ENCODE measurements around the gene CCDC18.
"Not testable (repeated sequence)": the region's sequence is repeated elsewhere in the genome, so short reads cannot be mapped to it uniquely, and the experiment has no call there.

Gene CCDC18

DNA sequence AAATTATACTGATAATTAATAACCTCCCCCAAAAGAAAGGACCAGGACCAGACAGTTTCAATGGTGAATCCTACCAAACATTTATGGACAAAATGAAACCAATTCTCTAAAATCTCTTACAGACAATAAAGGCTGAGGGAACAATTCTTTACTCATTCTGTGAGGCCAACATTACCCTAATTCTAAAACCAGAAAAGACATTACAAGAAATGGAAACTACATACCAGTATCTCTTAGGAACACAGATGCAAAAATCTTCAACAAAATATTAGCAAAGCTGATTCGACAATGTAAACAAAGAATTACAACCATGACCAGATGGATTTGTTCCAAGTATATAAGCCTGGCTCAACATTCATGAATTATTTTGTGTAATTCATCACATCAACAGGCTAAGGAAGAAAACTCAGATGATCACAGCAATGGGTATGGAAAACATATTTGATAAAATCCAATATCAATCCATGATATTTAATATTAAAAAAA lies 8.9 kb upstream of the CCDC18 start:
- no peak for DNase-seq (ENCODE audit: low spot score)

DNA sequence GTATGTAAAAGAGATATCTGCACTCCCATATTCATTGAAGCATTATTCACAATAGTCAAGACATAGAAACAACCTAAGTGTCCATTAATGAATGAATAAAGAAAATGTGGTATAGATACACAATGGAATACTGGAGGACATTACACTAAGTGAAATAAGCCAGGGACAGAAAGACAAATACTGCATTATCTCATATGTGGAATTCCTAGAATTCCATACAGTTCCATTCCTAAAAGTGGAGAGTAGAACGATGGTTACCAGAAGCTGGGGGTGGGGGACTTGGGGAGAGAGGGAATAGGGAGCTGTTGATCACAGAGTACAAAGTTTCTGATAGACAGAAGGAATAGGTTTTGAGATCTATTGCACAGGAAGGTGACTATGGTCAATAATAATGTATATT lies 7.7 kb upstream of the CCDC18 start:
- DNase-seq (ENCODE audit: low spot score): no peak

DNA sequence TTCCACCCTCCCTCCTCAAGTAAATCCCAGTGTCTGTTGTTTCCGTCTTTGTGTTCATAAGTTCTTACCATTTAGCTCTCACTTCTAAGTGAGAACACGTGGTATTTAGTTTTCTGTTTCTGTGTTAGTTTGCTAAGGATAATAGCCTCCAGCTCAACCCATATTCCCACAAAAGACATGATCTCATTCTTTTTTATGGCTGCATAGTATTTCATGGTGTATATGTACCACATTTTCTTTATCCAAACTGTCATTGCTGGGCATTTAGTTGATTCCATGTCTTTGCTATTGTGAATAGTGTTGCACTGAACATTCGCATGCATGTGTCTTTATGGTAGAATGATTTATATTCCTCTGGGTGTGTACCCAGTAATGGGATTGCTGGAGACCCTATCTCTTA lies 5.9 kb upstream of the CCDC18 start:
- not testable (repeated sequence) for DNase-seq (ENCODE audit: low spot score)

DNA sequence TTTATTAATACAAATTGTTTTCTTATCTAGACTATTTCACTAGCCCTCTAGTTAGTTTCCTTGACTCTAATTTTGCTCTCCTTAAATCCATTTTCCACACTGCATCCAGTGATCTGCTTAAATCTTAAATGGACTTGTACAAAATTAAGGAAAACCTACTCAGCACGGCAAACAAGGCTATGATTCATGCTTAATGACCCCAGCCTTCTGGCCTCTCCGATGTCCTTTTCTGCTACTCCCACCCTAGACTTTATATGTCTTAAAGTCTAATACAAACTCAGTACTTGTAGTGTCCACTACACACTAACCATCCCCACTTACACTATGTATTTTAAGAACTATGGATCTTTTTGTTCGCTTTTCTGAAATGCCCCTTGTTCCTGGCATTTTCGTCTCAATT lies 2.5 kb upstream of the CCDC18 start:
- DNase-seq (ENCODE audit: low spot score): no peak

GRCh38 chr1:93178418-93178817 lies 2.1 kb upstream of the CCDC18 start:
- DNase-seq (ENCODE audit: low spot score): no peak

GRCh38 chr1:93179886-93180722 lies 420 bp upstream of the CCDC18 start, which contains the start of gene TMED5:
TMED5 (minus strand) TSS chr1:93180413; CDS start chr1:93180242, 171 bp downstream.
- peak; percentile 99 for DNase-seq (ENCODE audit: low spot score)

GRCh38 chr1:93186667-93187066 lies 6.1 kb downstream of the CCDC18 start:
- no peak for DNase-seq (ENCODE audit: low spot score)

GRCh38 chr1:93190432-93190831 lies 9.9 kb downstream of the CCDC18 start:
- DNase-seq (ENCODE audit: low spot score): no peak

DNA sequence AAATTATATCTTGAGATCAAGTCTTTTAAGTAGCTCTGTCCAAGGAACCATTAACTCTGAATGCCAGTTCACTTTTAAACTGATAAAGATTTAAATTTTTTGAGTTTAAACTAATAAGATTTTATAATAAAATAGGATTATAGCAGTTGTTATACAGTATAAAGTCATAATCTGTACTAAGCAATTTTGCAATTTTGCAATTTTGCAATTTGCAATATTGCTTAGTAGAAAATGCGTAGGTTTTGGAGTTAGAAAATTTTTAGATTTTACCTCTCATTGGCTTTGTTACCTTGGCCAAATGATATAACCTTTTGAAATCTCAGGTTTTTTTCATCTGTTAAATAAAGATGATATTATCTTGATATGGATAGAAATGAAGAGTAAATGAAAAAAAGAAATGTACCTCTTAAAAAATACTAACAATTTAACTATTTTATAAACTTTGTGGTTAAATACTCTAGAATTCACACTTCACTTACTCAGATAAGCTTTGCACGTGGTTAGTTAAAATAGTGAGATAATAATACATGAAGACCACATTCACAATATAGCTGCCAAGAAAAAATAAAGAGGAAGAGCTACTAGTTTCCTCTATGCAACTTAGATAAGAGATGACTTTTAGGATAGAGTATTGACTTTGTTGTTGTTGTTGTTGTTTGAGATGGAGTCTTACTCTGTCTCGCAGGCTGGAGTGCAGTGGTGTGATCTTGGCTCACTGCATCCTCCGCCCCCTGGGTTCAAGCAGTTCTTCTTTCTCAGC lies 13.9 kb downstream of the CCDC18 start:
- DNase-seq (ENCODE audit: low spot score): no peak

DNA sequence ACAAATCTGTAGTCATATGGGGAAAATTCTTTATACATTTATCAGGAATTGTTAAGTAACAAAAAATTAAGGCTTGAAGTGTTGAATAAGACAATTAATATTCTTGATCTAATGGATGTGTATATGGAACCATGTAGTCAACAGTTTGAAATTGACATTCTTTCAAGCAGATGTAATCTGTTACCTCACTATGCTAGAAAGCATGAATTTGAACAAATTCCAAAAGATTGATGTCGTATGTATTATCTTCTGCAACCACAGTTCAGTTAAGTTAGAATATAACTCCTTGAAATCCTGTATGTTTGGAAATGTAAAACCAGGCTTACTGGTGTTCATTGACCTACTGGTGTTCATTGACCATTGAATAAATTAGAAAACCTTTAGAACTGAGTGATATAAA lies 16.1 kb downstream of the CCDC18 start:
- DNase-seq (ENCODE audit: low spot score): no peak

DNA sequence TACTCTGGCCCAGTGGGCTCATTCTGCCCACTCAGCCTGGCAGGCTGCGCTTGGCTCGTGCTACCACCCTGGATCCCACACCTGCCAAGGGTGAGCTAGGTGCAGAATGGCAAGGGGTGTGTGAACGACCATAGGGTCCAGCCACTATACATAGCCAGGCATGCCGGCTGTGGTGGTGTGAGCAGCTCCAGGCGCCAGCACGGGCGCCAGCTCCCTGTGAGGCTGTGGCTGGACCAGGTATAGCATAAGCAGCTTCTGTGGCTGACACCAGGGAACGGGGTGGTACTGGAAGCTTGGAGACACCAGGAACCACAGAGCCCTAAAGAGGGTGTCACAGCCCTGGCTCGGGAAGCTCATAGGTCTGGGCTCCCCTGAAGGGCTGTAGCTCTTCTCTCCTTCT lies 18.6 kb downstream of the CCDC18 start:
- no peak for DNase-seq (ENCODE audit: low spot score)

- DNase-seq (ENCODE audit: low spot score): no peak
These were observed 19.6 kb downstream of the CCDC18 start for GRCh38 chr1:93200086-93200620.

GRCh38 chr1:93200714-93201113 lies 20.2 kb downstream of the CCDC18 start:
- DNase-seq (ENCODE audit: low spot score): no peak

DNA sequence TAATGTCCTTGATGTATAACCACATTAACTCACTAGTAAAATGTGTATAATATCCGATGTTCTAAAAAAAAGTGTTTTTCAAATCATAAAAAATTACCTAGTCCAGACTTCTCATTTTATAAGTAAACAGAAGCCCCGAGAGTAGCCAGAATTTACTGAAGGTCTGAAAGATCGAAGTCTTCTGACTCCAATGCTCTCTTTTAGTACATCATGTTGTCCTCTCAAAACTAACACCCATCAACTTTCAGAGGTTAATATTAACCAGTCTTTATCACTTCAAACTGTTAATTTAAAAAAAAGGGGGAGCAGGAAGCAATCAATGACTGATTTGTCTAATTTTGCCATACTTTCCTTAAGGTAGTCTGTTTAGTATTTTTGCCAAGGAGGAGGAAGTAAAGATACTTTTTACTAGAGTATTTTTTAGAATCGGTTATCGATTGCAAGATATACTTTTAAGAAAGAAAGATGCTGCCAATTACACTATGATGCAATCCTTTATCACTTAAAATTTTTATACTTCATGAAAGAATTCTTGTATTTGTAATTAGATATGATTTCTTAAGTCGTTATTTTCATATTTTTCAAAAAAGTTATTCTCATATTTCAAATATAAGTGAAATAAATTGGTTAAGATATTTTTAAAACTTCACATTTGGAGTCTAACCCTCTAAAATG lies 25.5 kb downstream of the CCDC18 start:
- DNase-seq (ENCODE audit: low spot score): no peak

- no peak for DNase-seq (ENCODE audit: low spot score)
These were observed 26.0 kb downstream of the CCDC18 start for GRCh38 chr1:93206567-93206954.

- no peak for DNase-seq (ENCODE audit: low spot score)
These were observed 26.7 kb downstream of the CCDC18 start for GRCh38 chr1:93207211-93207610.

DNA sequence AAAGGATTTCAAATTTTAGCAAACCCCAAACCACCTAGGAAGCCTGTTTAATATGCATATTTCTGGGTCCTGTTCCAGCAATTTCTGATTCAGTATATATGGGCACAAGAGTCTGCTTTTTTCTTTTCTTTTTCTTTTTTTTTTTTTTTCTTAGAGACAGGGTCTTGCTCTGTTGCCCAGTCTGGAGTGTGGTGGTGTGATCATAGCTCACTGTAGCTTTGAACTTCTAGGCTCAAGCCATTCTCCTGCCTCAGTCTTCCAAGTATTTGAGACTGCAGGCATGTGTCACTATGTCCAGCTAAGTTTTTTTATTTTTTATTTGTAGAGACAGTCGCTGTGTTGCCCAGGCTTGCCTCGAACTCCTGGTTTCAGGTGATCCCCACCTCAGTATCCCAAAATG lies 34.8 kb downstream of the CCDC18 start:
- no peak for DNase-seq (ENCODE audit: low spot score)

GRCh38 chr1:93219443-93219842 lies 38.9 kb downstream of the CCDC18 start:
- no peak for DNase-seq (ENCODE audit: low spot score)

GRCh38 chr1:93220716-93221115 lies 40.2 kb downstream of the CCDC18 start:
- not testable (repeated sequence) for DNase-seq (ENCODE audit: low spot score)

DNA sequence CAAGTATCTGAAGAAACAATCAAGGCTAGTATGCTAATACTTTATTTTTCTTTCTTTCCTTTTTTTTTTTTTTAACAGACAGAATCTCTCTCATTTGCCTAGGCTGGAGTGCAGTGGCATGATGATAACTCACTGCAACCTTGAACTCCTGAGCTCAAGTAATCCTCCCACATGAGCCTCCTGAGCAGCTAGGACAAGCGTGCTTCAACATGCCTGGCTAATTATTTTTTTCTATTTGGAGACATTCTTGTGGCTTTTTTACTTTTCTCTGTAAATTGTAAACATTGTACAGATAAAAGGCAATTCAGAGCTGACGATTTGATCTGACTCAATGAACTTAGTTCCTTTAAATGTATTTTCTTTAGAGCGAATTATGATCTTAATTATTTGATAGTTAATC lies 41.4 kb downstream of the CCDC18 start:
- DNase-seq (ENCODE audit: low spot score): no peak

GRCh38 chr1:93223023-93223675 lies 42.6 kb downstream of the CCDC18 start:
- no peak for DNase-seq (ENCODE audit: low spot score)

DNA sequence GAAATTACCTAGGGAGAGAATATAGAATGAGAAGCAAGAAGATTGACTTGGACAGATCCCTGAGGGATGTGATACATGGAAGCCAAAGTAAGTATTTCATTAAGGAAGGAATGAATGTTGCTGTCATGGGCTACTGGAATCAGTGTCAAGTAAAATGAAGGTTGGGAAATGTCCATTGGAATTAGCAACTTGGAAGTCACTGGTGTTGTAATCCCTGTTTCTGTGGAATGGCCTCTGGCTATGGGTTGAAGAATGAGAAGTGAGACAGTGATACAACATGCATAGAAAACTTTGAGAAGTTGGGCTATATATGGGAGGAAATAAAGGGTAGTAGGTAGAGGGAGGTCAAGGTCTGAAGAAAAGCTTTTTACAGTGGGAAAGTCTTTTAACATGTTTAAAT lies 54.7 kb downstream of the CCDC18 start:
- DNase-seq (ENCODE audit: low spot score): no peak
